ENCODE results near the gene SLC27A1.
"Not testable (repeated sequence)": the region's sequence is repeated elsewhere in the genome, so short reads cannot be mapped to it uniquely, and the experiment has no call there.

The SLC27A1 gene

GRCh38 chr19:17456127-17456526 is 14.2 kb upstream of the SLC27A1 start:
- DNase-seq (ENCODE audit: low read depth, low spot score) = no peak

GRCh38 chr19:17457616-17458015 is 12.7 kb upstream of the SLC27A1 start:
- DNase-seq (ENCODE audit: low read depth, low spot score) = no peak

- DNase-seq (ENCODE audit: low read depth, low spot score) = no peak
Observed at GRCh38 chr19:17458970-17459369, 11.4 kb upstream of the SLC27A1 start.

- DNase-seq (ENCODE audit: low read depth, low spot score) = no peak
Observed at GRCh38 chr19:17460372-17461230, 9.7 kb upstream of the SLC27A1 start, which contains the start of gene NXNL1. Gene NXNL1, minus strand, starts transcription at chr19:17460926. Its CDS starts 57 bp downstream, at chr19:17460869.

- DNase-seq (ENCODE audit: low read depth, low spot score) = no peak
Observed at GRCh38 chr19:17466487-17466850, 3.9 kb upstream of the SLC27A1 start.

- no peak for DNase-seq (ENCODE audit: low read depth, low spot score)
Observed at GRCh38 chr19:17467471-17468301, 2.6 kb upstream of the SLC27A1 start.

GRCh38 chr19:17468302-17469091 is 1.8 kb upstream of the SLC27A1 start:
- no peak for DNase-seq (ENCODE audit: low read depth, low spot score)

- no peak for DNase-seq (ENCODE audit: low read depth, low spot score)
Observed at GRCh38 chr19:17469092-17469480, 1.2 kb upstream of the SLC27A1 start.

- peak; percentile 43 for DNase-seq (ENCODE audit: low read depth, low spot score)
Observed at GRCh38 chr19:17469481-17470067, 750 bp upstream of the SLC27A1 start.

GRCh38 chr19:17471410-17472125 is 1.2 kb downstream of the SLC27A1 start:
- DNase-seq (ENCODE audit: low read depth, low spot score) = no peak

- no peak for DNase-seq (ENCODE audit: low read depth, low spot score)
Observed at GRCh38 chr19:17473041-17473440, 2.7 kb downstream of the SLC27A1 start.

- not testable (repeated sequence) for DNase-seq (ENCODE audit: low read depth, low spot score)
Observed at GRCh38 chr19:17475011-17475540, 4.8 kb downstream of the SLC27A1 start.

GRCh38 chr19:17475541-17476115 is 5.3 kb downstream of the SLC27A1 start:
- no peak for DNase-seq (ENCODE audit: low read depth, low spot score)

- peak; percentile 57 for DNase-seq (ENCODE audit: low read depth, low spot score)
Observed at GRCh38 chr19:17479325-17479791, 9.0 kb downstream of the SLC27A1 start.

- DNase-seq (ENCODE audit: low read depth, low spot score) = no peak
Observed at GRCh38 chr19:17481986-17482385, 11.7 kb downstream of the SLC27A1 start.

GRCh38 chr19:17482877-17483604 is 12.7 kb downstream of the SLC27A1 start:
- DNase-seq (ENCODE audit: low read depth, low spot score) = no peak

- no peak for DNase-seq (ENCODE audit: low read depth, low spot score)
Observed at GRCh38 chr19:17483605-17484002, 13.3 kb downstream of the SLC27A1 start.

GRCh38 chr19:17484520-17485185 is 14.3 kb downstream of the SLC27A1 start:
- no peak for DNase-seq (ENCODE audit: low read depth, low spot score)
